B cell (primary cell): ENCODE results near the gene TEPSIN. TPM values are rescaled to one million over a fixed set of nuclear protein-coding genes. Genes with fewer than 3 reads are reported as not detected.

ENCODE experiments used
- ATAC-seq: fragments of 200-7000 bp; cut with Tn5 transposase; one replicate; pipeline ENCODE4 v1.10.0; 2021; ENCODE audit warnings: low read depth, mild to moderate bottlenecking, moderate number of reproducible peaks, moderate library complexity
- CTCF ChIA-PET: fragments of 350-600 bp; sonication (Branson Sonifier 250); formaldehyde crosslinking; loops from one replicate; lab custom pipeline; 2021; ENCODE audit warnings: antibody characterized with exemption, inconsistent platforms; lab: Charles Lee
- POLR2A ChIA-PET: fragments of 350-600 bp; sonication (Branson Sonifier 250); formaldehyde crosslinking; loops from one replicate; lab custom pipeline; 2021; ENCODE audit warnings: antibody characterized with exemption; lab: Charles Lee
- DNase-seq: peaks from one replicate; pipeline ENCODE4 v3.0.0; 2013
- H2AFZ ChIP-seq: 2 replicates; pipeline ENCODE4 v1.6.1; 2012; ENCODE audit warnings: mild to moderate bottlenecking, low read depth, low read length; ENCODE audit not compliant: insufficient read depth, poor library complexity, severe bottlenecking
- H3K27ac ChIP-seq, 2 donors: 1 replicate in 1 of 2; 2 replicates in 1 of 2; pipeline ENCODE4 v1.5.1; 2012 to 2013; ENCODE audit warnings: low read length in 2 of 2, mild to moderate bottlenecking in 2 of 2, moderate library complexity in 1 of 2
- H3K27me3 ChIP-seq, 4 experiments: fragments of 200-600 bp in 1 of 4; sonication (generic) in 1 of 4; replicated peaks in 1 of 4; 1 replicate in 2 of 4; 2 replicates in 2 of 4; pipeline versions ENCODE4 v1.6.1 to v1.7.0; 2013 to 2016; ENCODE audit warnings: low read length in 3 of 4, mild to moderate bottlenecking in 2 of 4, mixed read lengths in 1 of 4, moderate library complexity in 1 of 4; ENCODE audit not compliant: insufficient read depth in 4 of 4, control insufficient read depth in 3 of 4; ENCODE audit errors: control extremely low read depth in 1 of 4
- H3K36me3 ChIP-seq, 2 experiments: replicated peaks in 1 of 2; 1 replicate in 1 of 2; 2 replicates in 1 of 2; pipeline versions ENCODE4 v1.6.1 to v1.7.1; 2013; ENCODE audit warnings: low read length in 1 of 2; ENCODE audit not compliant: insufficient read depth in 2 of 2, control insufficient read depth in 1 of 2; ENCODE audit errors: control extremely low read depth in 1 of 2, extremely low read depth in 1 of 2
- H3K4me1 ChIP-seq, 2 donors: fragments of 200-600 bp in 1 of 2; sonication (generic) in 1 of 2; 1 replicate in 1 of 2; 2 replicates in 1 of 2; pipeline versions ENCODE4 v1.5.1 to v1.6.1; 2013 to 2017; ENCODE audit warnings: low read length in 2 of 2; ENCODE audit not compliant: control insufficient read depth in 2 of 2, insufficient read depth in 2 of 2
- H3K4me2 ChIP-seq: replicated peaks from 2 replicates; pipeline ENCODE3; 2012; ENCODE audit warnings: mild to moderate bottlenecking, low read depth, low read length; ENCODE audit not compliant: poor library complexity, severe bottlenecking
- H3K4me3 ChIP-seq, 5 experiments: fragments of 200-600 bp in 1 of 5; sonication (generic) in 1 of 5; 1 replicate in 3 of 5; 2 replicates in 2 of 5; pipeline versions ENCODE4 v1.5.1 to v1.7.0; 2011 to 2016; ENCODE audit warnings: low read length in 4 of 5, mild to moderate bottlenecking in 4 of 5, low read depth in 2 of 5, control low read depth in 1 of 5, moderate library complexity in 1 of 5; ENCODE audit not compliant: insufficient read depth in 1 of 5; ENCODE audit errors: control extremely low read depth in 1 of 5, extremely low read depth in 1 of 5
- H3K79me2 ChIP-seq: fragments of 200-600 bp; sonication (generic); one replicate; pipeline ENCODE4 v1.6.0; 2016; ENCODE audit warnings: low read length; ENCODE audit not compliant: control insufficient read depth, insufficient read depth
- H3K9ac ChIP-seq: fragments of 200-600 bp; sonication (generic); 2 replicates; pipeline ENCODE4 v1.6.1; 2017; ENCODE audit warnings: mild to moderate bottlenecking, low read length, moderate library complexity
- H3K9me3 ChIP-seq, 3 donors: one replicate each; pipeline versions ENCODE4 v1.6.1 to v1.7.1; 2013; ENCODE audit warnings: low read length in 2 of 3; ENCODE audit not compliant: control insufficient read depth in 2 of 3, insufficient read depth in 1 of 3; ENCODE audit errors: control extremely low read depth in 1 of 3
- H4K20me1 ChIP-seq: 2 replicates; pipeline ENCODE4 v1.6.0; 2012; ENCODE audit warnings: mild to moderate bottlenecking, low read length; ENCODE audit not compliant: insufficient read depth, control insufficient read depth, poor library complexity, severe bottlenecking
- H3K27ac Mint-ChIP-seq: one replicate; pipeline ENCODE4 v1.8.0; 2021; ENCODE audit warnings: mixed read lengths
- H3K27me3 Mint-ChIP-seq: one replicate; pipeline ENCODE4 v1.8.0; 2021; ENCODE audit warnings: mixed read lengths
- H3K4me1 Mint-ChIP-seq: one replicate; pipeline ENCODE4 v1.8.0; 2021; ENCODE audit warnings: mixed read lengths
- H3K4me3 Mint-ChIP-seq: one replicate; pipeline ENCODE4 v1.8.0; 2021; ENCODE audit warnings: mixed read lengths
- H3K9me3 Mint-ChIP-seq: one replicate; pipeline ENCODE4 v1.8.0; 2022; ENCODE audit warnings: mixed read lengths; ENCODE audit not compliant: insufficient read depth
- CTCF ChIP-seq: fragments of 200-600 bp; IDR thresholded peaks from one replicate; pipeline ENCODE4 v1.8.0; 2022; ENCODE audit warnings: antibody characterized with exemption, mild to moderate bottlenecking
- EZH2 ChIP-seq: IDR thresholded peaks from 2 replicates; pipeline ENCODE4 v1.6.1; 2012; ENCODE audit warnings: borderline replicate concordance, low read depth, mild to moderate bottlenecking, moderate library complexity, low read length; ENCODE audit not compliant: insufficient read depth, poor library complexity, severe bottlenecking
- WGBS: methylation state at CpG from one replicate; pipeline ENCODE4 v1.1.5; 2013; ENCODE audit warnings: missing lambda C conversion rate; ENCODE audit not compliant: insufficient coverage; 5-methylcytosine and 5-hydroxymethylcytosine counted together
- intact Hi-C: fragments of 100-400 bp; cut with micrococcal nuclease; formaldehyde crosslinking; loops from one replicate; pipeline ENCODE4 v1.10.0; 2022
- polyA plus RNA-seq: library from polyadenylated mRNA; depleted of rRNA; stranded (reverse); fragments of >200 nt; gene quantifications from 2 replicates; pipeline ENCODE4 v1.2.3, GENCODE V29; 2012
- total RNA-seq, 2 donors: library from RNA; stranded (reverse); fragments of 120-200 nt in 1 of 2; gene quantifications; 1 replicate in 1 of 2; 2 replicates in 1 of 2; pipeline versions ENCODE4 v1.2.3 to v1.2.4, GENCODE V29; 2013 to 2022

TEPSIN gene
- total and polyA plus RNA-seq, 2 donors (not counting 1 experiment from before 2014, with no cell fraction given): 180 to 273 TPM

- H2AFZ ChIP-seq: no peak overlapping the region
- H3K9ac ChIP-seq: no peak overlapping the region
- WGBS: 98% methylated on average over 49 of the region's 50 CpGs
- H3K4me2 ChIP-seq: no peak overlapping the region
- DNase-seq: no peak
- H3K4me1 ChIP-seq: peaks cover 3% of the 10 kb centered on the region in 2 donors
- no peak overlapping the region for H3K4me3 ChIP-seq
- H3K36me3 ChIP-seq: peaks cover 0 to 65% of the 10 kb centered on the region in 2 experiments
- ATAC-seq: no peak
- intact Hi-C loops: no loop called here
- no peaks in the 10 kb centered on the region for H3K27me3 ChIP-seq
- Mint-ChIP-seq H3K4me1 (peaks cover 3% of the 10 kb centered on the region), H3K27ac (no peak overlapping the region), H3K27me3 (no peaks in the 10 kb centered on the region), H3K4me3 (no peak overlapping the region), H3K9me3 (no peaks in the 10 kb centered on the region)
- peaks cover 86% of the 10 kb centered on the region for H3K79me2 ChIP-seq
- H3K9me3 ChIP-seq: no peaks in the 10 kb centered on the region
- peaks cover 61% of the 10 kb centered on the region for H4K20me1 ChIP-seq
- no peak overlapping the region for H3K27ac ChIP-seq
- ChIA-PET POLR2A (no interaction called here), CTCF (interaction anchor here (1.3 kb wide), 1 partner anchor 11 kb away, joined by 3 read pairs; no protein-coding TSS in a partner anchor)
- no peak for TF ChIP-seq EZH2
- no peak for TF ChIP-seq CTCF
Measured at GRCh38 chr17:81279278-81280275, 40.7 kb upstream of the TEPSIN start.

- Histone ChIP-seq H3K9me3 (no peaks in the 10 kb centered on the region), H3K27ac (no peak overlapping the region), H3K79me2 (peaks cover 79% of the 10 kb centered on the region), H4K20me1 (peaks cover 61% of the 10 kb centered on the region), H3K9ac (no peak overlapping the region), H2AFZ (no peak overlapping the region), H3K36me3 (peaks cover 0 to 72% of the 10 kb centered on the region in 2 experiments), H3K27me3 (no peaks in the 10 kb centered on the region), H3K4me2 (no peak overlapping the region), H3K4me1 (no peaks in the 10 kb centered on the region), H3K4me3 (no peak overlapping the region)
- Mint-ChIP-seq H3K27ac (no peak overlapping the region), H3K4me3 (no peak overlapping the region), H3K9me3 (no peaks in the 10 kb centered on the region), H3K4me1 (no peaks in the 10 kb centered on the region), H3K27me3 (no peaks in the 10 kb centered on the region)
- TF ChIP-seq CTCF (no peak), EZH2 (no peak)
- intact Hi-C loops: no loop called here
- no peak for ATAC-seq
- CTCF ChIA-PET: no interaction called here
- no peak for DNase-seq
- POLR2A ChIA-PET: no interaction called here
- 96% methylated on average over 8 of the region's 8 CpGs for WGBS
Measured at GRCh38 chr17:81278831-81279230, 40.0 kb upstream of the TEPSIN start.
